GM12878 (cell line): ENCODE results near the gene ZNF283. TPM values are rescaled to one million over a fixed set of nuclear protein-coding genes. Genes with fewer than 3 reads are reported as not detected.

Experiments used
- ATF2 ChIP-seq: IDR thresholded peaks from 2 replicates; pipeline ENCODE4 v1.6.1; 2012; ENCODE audit warnings: low read length, inconsistent platforms
- CBX3 ChIP-seq: fragments of 200-600 bp; sonication (generic); IDR thresholded peaks from 2 replicates; pipeline ENCODE4 v1.6.1; 2016; ENCODE audit warnings: low read depth, borderline replicate concordance
- CHD4 ChIP-seq: fragments of 200-600 bp; sonication (generic); IDR thresholded peaks from 2 replicates; pipeline ENCODE4 v1.6.1; 2016; ENCODE audit warnings: mild to moderate bottlenecking
- E4F1 ChIP-seq: fragments of 450-650 bp; IDR thresholded peaks from 2 replicates; pipeline ENCODE4 v1.6.1; 2018; ENCODE audit warnings: borderline replicate concordance, mild to moderate bottlenecking; ENCODE audit not compliant: partially characterized antibody
- ELK1 ChIP-seq: IDR thresholded peaks from 2 replicates; pipeline ENCODE4 v1.6.1; 2012; ENCODE audit warnings: low read depth, low read length, improper control_type of control experiment
- HCFC1 ChIP-seq: fragments of 150-350 bp; IDR thresholded peaks from 2 replicates; pipeline ENCODE4 v1.6.1; 2014; ENCODE audit warnings: low read length
- MYB ChIP-seq: fragments of 150-350 bp; IDR thresholded peaks from 2 replicates; pipeline ENCODE4 v1.6.1; 2014; ENCODE audit warnings: mild to moderate bottlenecking, low read depth, low read length, borderline replicate concordance
- NFIC ChIP-seq: IDR thresholded peaks from 2 replicates; pipeline ENCODE4 v1.6.1; 2012; ENCODE audit warnings: low read depth, mild to moderate bottlenecking, inconsistent platforms, low read length, moderate library complexity
- NR2C1 ChIP-seq: fragments of 450-650 bp; IDR thresholded peaks from 2 replicates; pipeline ENCODE4 v1.6.1; 2017; ENCODE audit warnings: antibody characterized with exemption, mild to moderate bottlenecking, moderate library complexity
- PAX8 ChIP-seq: fragments of 450-650 bp; IDR thresholded peaks from 2 replicates; pipeline ENCODE4 v1.6.1; 2017; ENCODE audit warnings: mild to moderate bottlenecking, moderate library complexity
- POLR2AphosphoS5 ChIP-seq: IDR thresholded peaks from 2 replicates; pipeline ENCODE4 v1.6.1; 2011; ENCODE audit warnings: mild to moderate bottlenecking, low read length, inconsistent platforms
- PRDM15 ChIP-seq: fragments of 450-650 bp; formaldehyde crosslinking; IDR thresholded peaks from 2 replicates; pipeline ENCODE4 v1.4.0; 2020; ENCODE audit warnings: mild to moderate bottlenecking, moderate library complexity
- RCOR1 ChIP-seq: conservative IDR thresholded peaks from 2 replicates; pipeline ENCODE4 v1.6.1; 2012; ENCODE audit warnings: low read depth, low read length, improper control_type of control experiment
- TCF12 ChIP-seq: IDR thresholded peaks from 2 replicates; pipeline ENCODE4 v1.6.1; 2011; ENCODE audit warnings: low read depth, mild to moderate bottlenecking, low read length
- TCF3 ChIP-seq: IDR thresholded peaks from 2 replicates; pipeline ENCODE4 v1.6.1; 2012; ENCODE audit warnings: low read depth, mild to moderate bottlenecking, low read length, borderline replicate concordance; ENCODE audit not compliant: insufficient read depth
- ZNF207 ChIP-seq: fragments of 450-650 bp; IDR thresholded peaks from 2 replicates; pipeline ENCODE4 v1.6.1; 2014; ENCODE audit warnings: antibody characterized with exemption, mild to moderate bottlenecking, borderline replicate concordance
- ZNF24 ChIP-seq: fragments of 450-650 bp; IDR thresholded peaks from 2 replicates; pipeline ENCODE4 v1.6.1; 2017; ENCODE audit warnings: antibody characterized with exemption, mild to moderate bottlenecking
- ZNF384 ChIP-seq: IDR thresholded peaks from 2 replicates; pipeline ENCODE4 v1.6.1; 2012; ENCODE audit warnings: low read depth, mild to moderate bottlenecking, low read length, improper control_type of control experiment, borderline replicate concordance
- ZNF622 ChIP-seq: fragments of 450-650 bp; IDR thresholded peaks from 2 replicates; pipeline ENCODE4 v1.6.1; 2017; ENCODE audit warnings: mild to moderate bottlenecking, inconsistent platforms
- ZZZ3 ChIP-seq: IDR thresholded peaks from 2 replicates; pipeline ENCODE4 v1.6.1; 2011; ENCODE audit warnings: low read depth; ENCODE audit not compliant: control insufficient read depth, insufficient read length
- polyA plus RNA-seq, 11 experiments: library from polyadenylated mRNA; depleted of rRNA in 4 of 11; unstranded in 6 of 11; stranded (reverse) in 5 of 11; fragments of >200 nt; fragmentation: Nextera tagmentation in 4 of 11; fragmentation: Illumina TruSeq in 1 of 11; extraction: Ambion mirVana in 4 of 11; extraction: Trizol in 1 of 11; gene quantifications; 1 replicate in 1 of 11; 2 replicates in 10 of 11; pipeline versions ENCODE4 v1.2.1 to v1.2.3, GENCODE V29; 2011 to 2016; ENCODE audit warnings: inconsistent platforms in 2 of 11, missing spikeins in 2 of 11, low read depth in 1 of 11
- total RNA-seq, 4 experiments: library from RNA; depleted of rRNA in 3 of 4; stranded (reverse); fragments of >200 nt in 3 of 4; fragmentation: Illumina TruSeq in 1 of 4; extraction: Trizol in 1 of 4; gene quantifications; 2 replicates each; pipeline versions ENCODE4 v1.2.1 to v1.2.3, GENCODE V29; 2013 to 2021

Gene ZNF283
- total and polyA plus RNA-seq, 10 of the 15 experiments (the other 5 are each of a cell fraction or from before 2014, with no cell fraction given) = 2.2 to 7.8 (median 3.7) TPM

- no peak for TF ChIP-seq ELK1
- no peak for TF ChIP-seq ZNF384
- TF ChIP-seq ZNF24 = peak; percentile 39; the same call in 1 of the 2 replicates
- no peak for TF ChIP-seq ZZZ3
- no peak for TF ChIP-seq TCF12
- TF ChIP-seq PAX8 = no peak
- TF ChIP-seq ZNF207 = no peak
- no peak for TF ChIP-seq E4F1
- TF ChIP-seq NFIC = no peak
- no peak; the same call in 1 of the 2 replicates for TF ChIP-seq NR2C1
- TF ChIP-seq MYB = no peak
- TF ChIP-seq ATF2 = no peak
- TF ChIP-seq CHD4 = no peak
- TF ChIP-seq ZNF622 = no peak
- TF ChIP-seq RCOR1 = no peak
- no peak for TF ChIP-seq PRDM15 (CRISPR knock-in tag)
- TF ChIP-seq HCFC1 = peak; percentile 43; the same call in 1 of the 2 replicates
- no peak for TF ChIP-seq CBX3
- no peak for TF ChIP-seq TCF3
- TF ChIP-seq POLR2AphosphoS5 = no peak
These were observed 41.9 kb upstream of the ZNF283 start (continued) for GRCh38 chr19:43784981-43785808.
